ENCODE measurements around the gene UBA1. TPM values are rescaled to one million over a fixed set of nuclear protein-coding genes. Genes with fewer than 3 reads are reported as not detected.

Gene UBA1
- total RNA-seq, 3 donors from 2014 or later (not counting 1 experiment from before 2014, with no cell fraction given), result 118 to 168 (median 120) TPM

- peaks cover 0 to 4% of the 10 kb centered on the region in 2 donors for H3K4me1 Mint-ChIP-seq
- H3K36me3 ChIP-seq (ENCODE audit: control insufficient read depth, insufficient read depth, low read length), result no peaks in the 10 kb centered on the region
- no peaks in the 10 kb centered on the region for H3K27me3 ChIP-seq (ENCODE audit: control insufficient read depth, insufficient read depth, low read length)
- ATAC-seq, result no peak
- H3K27ac ChIP-seq (ENCODE audit: low read length), result no peak overlapping the region
- H3K4me3 Mint-ChIP-seq, result no peak overlapping the region
- H3K9me3 Mint-ChIP-seq, result no peaks in the 10 kb centered on the region
- intact Hi-C loops (cut with micrococcal nuclease), result no loop called here
- H3K9me3 ChIP-seq (ENCODE audit: control insufficient read depth, insufficient read depth, low read length), result no peaks in the 10 kb centered on the region
- 99% methylated on average over 5 of the region's 5 CpGs for WGBS (ENCODE audit: insufficient coverage)
- H3K36me3 Mint-ChIP-seq, result no peaks in the 10 kb centered on the region
- H3K27me3 Mint-ChIP-seq (ENCODE audit: low read depth in 2 of 2), result no peaks in the 10 kb centered on the region
- no peak for TF ChIP-seq CTCF (IDR thresholded peaks at IDR 0.05)
- no peak overlapping the region for H3K4me3 ChIP-seq (ENCODE audit: low read length)
- DNase-seq, result no peak
- peaks cover 2% of the 10 kb centered on the region for H3K4me1 ChIP-seq (ENCODE audit: control insufficient read depth, insufficient read depth, low read length)
- no peak overlapping the region for H3K27ac Mint-ChIP-seq
Observed at GRCh38 chrX:47162927-47163583, 30.6 kb upstream of the UBA1 start.

GRCh38 chrX:47164420-47164819 lies 29.2 kb upstream of the UBA1 start:
- 100% methylated on average over 3 of the region's 3 CpGs for WGBS (ENCODE audit: insufficient coverage)
- Histone ChIP-seq H3K36me3 (ENCODE audit: control insufficient read depth, insufficient read depth, low read length) (peaks cover 3% of the 10 kb centered on the region), H3K9me3 (ENCODE audit: control insufficient read depth, insufficient read depth, low read length) (no peaks in the 10 kb centered on the region), H3K4me1 (ENCODE audit: control insufficient read depth, insufficient read depth, low read length) (no peaks in the 10 kb centered on the region), H3K27me3 (ENCODE audit: control insufficient read depth, insufficient read depth, low read length) (no peaks in the 10 kb centered on the region), H3K4me3 (ENCODE audit: low read length) (no peak overlapping the region), H3K27ac (ENCODE audit: low read length) (no peak overlapping the region)
- intact Hi-C loops (cut with micrococcal nuclease), result no loop called here
- Mint-ChIP-seq H3K4me3 (no peak overlapping the region), H3K9me3 (no peaks in the 10 kb centered on the region), H3K27ac (no peak overlapping the region), H3K36me3 (no peaks in the 10 kb centered on the region), H3K4me1 (peaks cover 0 to 11% of the 10 kb centered on the region in 2 donors), H3K27me3 (ENCODE audit: low read depth in 2 of 2) (no peaks in the 10 kb centered on the region)
- no peak for ATAC-seq
- DNase-seq, result no peak
- no peak for TF ChIP-seq CTCF (IDR thresholded peaks at IDR 0.05)

GRCh38 chrX:47166126-47166525 lies 27.5 kb upstream of the UBA1 start:
- no peak for ATAC-seq
- WGBS (ENCODE audit: insufficient coverage), result 92% methylated on average over 2 of the region's 5 CpGs
- H3K36me3 ChIP-seq (ENCODE audit: control insufficient read depth, insufficient read depth, low read length), result peaks cover 17% of the 10 kb centered on the region
- no peaks in the 10 kb centered on the region for H3K36me3 Mint-ChIP-seq
- peaks cover 0 to 11% of the 10 kb centered on the region in 2 donors for H3K4me1 Mint-ChIP-seq
- no peak for DNase-seq
- H3K27ac ChIP-seq (ENCODE audit: low read length), result no peak overlapping the region
- H3K9me3 ChIP-seq (ENCODE audit: control insufficient read depth, insufficient read depth, low read length), result no peaks in the 10 kb centered on the region
- no peak overlapping the region for H3K4me3 ChIP-seq (ENCODE audit: low read length)
- H3K27me3 ChIP-seq (ENCODE audit: control insufficient read depth, insufficient read depth, low read length), result no peaks in the 10 kb centered on the region
- no peaks in the 10 kb centered on the region for H3K27me3 Mint-ChIP-seq (ENCODE audit: low read depth in 2 of 2)
- no peaks in the 10 kb centered on the region for H3K4me1 ChIP-seq (ENCODE audit: control insufficient read depth, insufficient read depth, low read length)
- intact Hi-C loops (cut with micrococcal nuclease), result no loop called here
- no peak overlapping the region for H3K4me3 Mint-ChIP-seq
- TF ChIP-seq CTCF (IDR thresholded peaks at IDR 0.05), result no peak
- no peak overlapping the region for H3K27ac Mint-ChIP-seq
- H3K9me3 Mint-ChIP-seq, result no peaks in the 10 kb centered on the region
